Measurements from ENCODE around the gene NAA15. TPM values are rescaled to one million over a fixed set of nuclear protein-coding genes. Genes with fewer than 3 reads are reported as not detected.
A peak's percentile ranks its signal among the peaks of the same experiment; 100 is the strongest.
"Not testable (repeated sequence)": the region's sequence is repeated elsewhere in the genome, so short reads cannot be mapped to it uniquely, and the experiment has no call there.

Gene NAA15
- total RNA-seq, 1 experiment from 2014 or later: 80.6 TPM

DNA sequence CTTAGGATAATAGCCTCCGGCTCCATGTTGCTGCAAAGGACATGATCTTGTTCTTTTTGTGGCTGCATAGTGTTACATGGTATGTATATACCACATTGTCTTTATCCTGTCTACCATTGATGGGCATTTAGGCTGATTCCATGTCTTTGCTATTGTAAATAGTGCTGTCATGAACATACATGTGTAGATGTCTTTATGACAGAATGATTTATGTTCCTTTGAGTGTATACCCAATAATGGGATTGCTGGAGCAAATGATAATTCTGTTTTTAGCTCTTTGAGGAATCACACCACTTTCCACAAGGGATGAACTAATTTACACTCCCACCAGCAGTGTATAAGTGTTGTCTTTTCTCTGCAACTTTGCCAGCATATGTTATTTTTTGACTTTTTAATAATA lies 157.2 kb downstream of the NAA15 start:
- Mint-ChIP-seq H3K9me3 (ENCODE audit: unreplicated experiment) (no peaks in the 10 kb centered on the region), H3K36me3 (ENCODE audit: insufficient read depth, unreplicated experiment) (peaks cover 7% of the 10 kb centered on the region), H3K27me3 (ENCODE audit: insufficient read depth, unreplicated experiment) (no peaks in the 10 kb centered on the region), H3K27ac (ENCODE audit: low read depth, unreplicated experiment) (peak overlapping the region; percentile 31), H3K4me1 (ENCODE audit: insufficient read depth, unreplicated experiment) (peaks cover 59% of the 10 kb centered on the region), H3K4me3 (ENCODE audit: unreplicated experiment) (no peak overlapping the region)
- no TSS peak for BruUV-seq (replicated peaks)
- ChIA-PET CTCF (no interaction called here), POLR2A (interaction anchor here (1.1 to 7.1 kb wide), 2 partner anchors 97 to 158 kb away, joined by 3 to 67 read pairs; partner anchors contain the start of gene SETD7)
- TF ChIP-seq, protein P1, sequence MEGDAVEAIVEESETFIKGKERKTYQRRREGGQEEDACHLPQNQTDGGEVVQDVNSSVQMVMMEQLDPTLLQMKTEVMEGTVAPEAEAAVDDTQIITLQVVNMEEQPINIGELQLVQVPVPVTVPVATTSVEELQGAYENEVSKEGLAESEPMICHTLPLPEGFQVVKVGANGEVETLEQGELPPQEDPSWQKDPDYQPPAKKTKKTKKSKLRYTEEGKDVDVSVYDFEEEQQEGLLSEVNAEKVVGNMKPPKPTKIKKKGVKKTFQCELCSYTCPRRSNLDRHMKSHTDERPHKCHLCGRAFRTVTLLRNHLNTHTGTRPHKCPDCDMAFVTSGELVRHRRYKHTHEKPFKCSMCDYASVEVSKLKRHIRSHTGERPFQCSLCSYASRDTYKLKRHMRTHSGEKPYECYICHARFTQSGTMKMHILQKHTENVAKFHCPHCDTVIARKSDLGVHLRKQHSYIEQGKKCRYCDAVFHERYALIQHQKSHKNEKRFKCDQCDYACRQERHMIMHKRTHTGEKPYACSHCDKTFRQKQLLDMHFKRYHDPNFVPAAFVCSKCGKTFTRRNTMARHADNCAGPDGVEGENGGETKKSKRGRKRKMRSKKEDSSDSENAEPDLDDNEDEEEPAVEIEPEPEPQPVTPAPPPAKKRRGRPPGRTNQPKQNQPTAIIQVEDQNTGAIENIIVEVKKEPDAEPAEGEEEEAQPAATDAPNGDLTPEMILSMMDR (IDR thresholded peaks at IDR 0.05; ENCODE audit: unreplicated experiment): no peak
- DNase-seq (ENCODE audit: unreplicated experiment): no peak
- intact Hi-C loops (cut with micrococcal nuclease): loop anchor here (10.0 kb wide), 1 partner anchor 96 kb away; the partner anchor contains the start of gene SETD7

DNA sequence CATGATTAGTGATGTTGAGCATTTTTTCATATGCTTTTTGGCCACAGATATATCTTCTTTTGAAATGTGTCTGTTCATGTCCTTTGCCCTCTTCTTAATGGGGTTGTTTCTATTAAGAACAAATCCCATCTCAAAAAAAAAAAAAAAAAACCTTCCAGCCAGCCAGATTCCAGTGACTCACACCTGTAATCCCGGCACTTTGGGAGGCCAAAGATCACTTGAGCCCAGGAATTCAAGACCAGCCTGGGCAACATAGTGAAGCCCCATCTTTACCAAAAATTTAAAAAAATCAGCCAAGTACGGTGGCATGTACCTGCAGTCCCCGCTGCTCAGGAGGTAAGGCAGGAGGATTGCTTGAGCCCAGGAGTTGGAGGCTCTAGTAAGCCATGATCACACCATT lies 157.7 kb downstream of the NAA15 start:
- H3K36me3 Mint-ChIP-seq (ENCODE audit: insufficient read depth, unreplicated experiment): peaks cover 6% of the 10 kb centered on the region
- H3K4me1 Mint-ChIP-seq (ENCODE audit: insufficient read depth, unreplicated experiment): peaks cover 59% of the 10 kb centered on the region
- ChIA-PET CTCF (interaction anchor here (0.6 kb wide), 1 partner anchor 71 kb away, joined by 3 read pairs; no protein-coding TSS in a partner anchor), POLR2A (interaction anchor here (0.9 kb wide), 1 partner anchor 158 kb away, joined by 5 read pairs; no protein-coding TSS in a partner anchor)
- no TSS peak for BruUV-seq (replicated peaks)
- H3K4me3 Mint-ChIP-seq (ENCODE audit: unreplicated experiment): no peak overlapping the region
- TF ChIP-seq, protein P1 (IDR thresholded peaks at IDR 0.05; ENCODE audit: unreplicated experiment): no peak
- intact Hi-C loops (cut with micrococcal nuclease): loop anchor here (10.0 kb wide), 1 partner anchor 96 kb away; the partner anchor contains the start of gene SETD7
- peak; percentile 49 for DNase-seq (ENCODE audit: unreplicated experiment)
- no peaks in the 10 kb centered on the region for H3K9me3 Mint-ChIP-seq (ENCODE audit: unreplicated experiment)
- peak overlapping the region; percentile 31 for H3K27ac Mint-ChIP-seq (ENCODE audit: low read depth, unreplicated experiment)
- no peaks in the 10 kb centered on the region for H3K27me3 Mint-ChIP-seq (ENCODE audit: insufficient read depth, unreplicated experiment)

DNA sequence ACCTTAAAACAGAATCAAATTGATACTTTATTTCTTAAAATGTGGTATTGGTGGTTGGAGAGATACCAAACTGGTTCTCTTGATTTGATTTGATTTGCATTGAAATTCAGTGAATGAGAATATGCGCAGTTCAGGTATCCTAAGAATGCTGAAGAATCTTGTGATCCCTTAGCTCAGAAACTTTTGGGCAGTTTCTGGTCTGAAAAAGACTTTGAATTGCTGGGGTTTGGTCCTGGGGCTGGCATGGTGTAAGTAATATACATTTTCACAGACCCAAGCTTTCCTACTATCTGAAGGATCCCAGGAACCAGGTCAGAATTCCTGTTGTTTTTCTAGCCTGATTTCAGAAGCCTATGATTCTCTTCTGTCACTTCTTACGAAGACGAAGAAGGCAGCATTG lies 159.3 kb downstream of the NAA15 start:
- Mint-ChIP-seq H3K27me3 (ENCODE audit: insufficient read depth, unreplicated experiment) (no peaks in the 10 kb centered on the region), H3K27ac (ENCODE audit: low read depth, unreplicated experiment) (no peak overlapping the region), H3K4me3 (ENCODE audit: unreplicated experiment) (no peak overlapping the region), H3K4me1 (ENCODE audit: insufficient read depth, unreplicated experiment) (peaks cover 51% of the 10 kb centered on the region), H3K9me3 (ENCODE audit: unreplicated experiment) (no peaks in the 10 kb centered on the region), H3K36me3 (ENCODE audit: insufficient read depth, unreplicated experiment) (no peaks in the 10 kb centered on the region)
- TF ChIP-seq, protein P1 (IDR thresholded peaks at IDR 0.05; ENCODE audit: unreplicated experiment): no peak
- intact Hi-C loops (cut with micrococcal nuclease): no loop called here
- BruUV-seq (replicated peaks): no TSS peak
- POLR2A ChIA-PET: no interaction called here
- no peak for DNase-seq (ENCODE audit: unreplicated experiment)
- CTCF ChIA-PET: no interaction called here

DNA sequence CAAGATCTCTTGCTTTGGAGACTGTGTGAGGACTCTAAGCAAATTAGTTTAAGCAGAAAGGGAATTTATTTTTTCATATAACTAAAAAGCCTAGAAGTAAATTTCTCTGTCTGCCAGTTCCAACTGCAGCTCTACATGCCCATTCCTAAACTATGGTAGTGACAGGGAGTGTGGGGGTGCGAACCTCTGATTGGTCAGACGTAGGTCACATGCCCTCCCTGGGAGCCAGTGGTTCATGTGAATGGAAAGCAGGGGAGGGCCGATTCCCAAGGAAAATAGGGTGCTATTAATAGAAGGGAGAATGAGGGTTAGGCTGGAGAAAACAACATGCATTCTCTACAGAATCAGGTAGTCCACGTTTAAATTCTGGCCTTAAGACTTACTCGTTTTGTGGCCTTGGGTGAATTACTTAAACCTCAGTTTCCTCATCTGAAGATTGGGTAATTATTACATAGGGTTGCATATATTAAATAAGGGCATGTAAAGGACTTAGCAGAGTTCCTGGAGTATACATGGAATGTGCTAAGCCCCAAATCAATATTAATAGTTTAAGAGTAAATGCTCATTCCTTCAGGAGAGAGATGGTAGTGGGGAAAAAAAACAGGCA lies 159.8 kb downstream of the NAA15 start:
- TF ChIP-seq, protein P1 (IDR thresholded peaks at IDR 0.05; ENCODE audit: unreplicated experiment): no peak
- intact Hi-C loops (cut with micrococcal nuclease): no loop called here
- POLR2A ChIA-PET: no interaction called here
- CTCF ChIA-PET: interaction anchor here (0.6 kb wide), 1 partner anchor 165 kb away, joined by 4 read pairs; no protein-coding TSS in a partner anchor
- Mint-ChIP-seq H3K27me3 (ENCODE audit: insufficient read depth, unreplicated experiment) (no peaks in the 10 kb centered on the region), H3K9me3 (ENCODE audit: unreplicated experiment) (no peaks in the 10 kb centered on the region), H3K4me3 (ENCODE audit: unreplicated experiment) (no peak overlapping the region), H3K27ac (ENCODE audit: low read depth, unreplicated experiment) (no peak overlapping the region), H3K4me1 (ENCODE audit: insufficient read depth, unreplicated experiment) (peaks cover 45% of the 10 kb centered on the region), H3K36me3 (ENCODE audit: insufficient read depth, unreplicated experiment) (no peaks in the 10 kb centered on the region)
- no TSS peak for BruUV-seq (replicated peaks)
- no peak for DNase-seq (ENCODE audit: unreplicated experiment)

DNA sequence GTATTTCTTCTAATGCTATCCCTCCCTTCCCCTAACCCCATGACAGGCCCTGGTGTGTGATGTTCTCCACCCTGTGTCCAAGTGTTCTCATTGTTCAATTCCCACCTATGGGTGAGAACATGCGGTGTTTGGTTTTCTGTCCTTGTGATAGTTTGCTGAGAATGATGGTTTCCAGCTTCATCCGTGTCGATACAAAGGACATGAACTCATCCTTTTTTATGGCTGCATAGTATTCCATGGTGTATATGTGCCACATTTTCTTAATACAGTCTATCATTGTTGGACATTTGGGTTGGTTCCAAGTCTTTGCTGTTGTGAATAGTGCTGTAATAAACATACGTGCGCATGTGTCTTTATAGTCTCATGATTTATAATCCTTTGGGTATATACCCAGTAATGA lies 163.2 kb downstream of the NAA15 start:
- BruUV-seq (replicated peaks); H3K36me3 Mint-ChIP-seq (ENCODE audit: insufficient read depth, unreplicated experiment); intact Hi-C loops (cut with micrococcal nuclease); DNase-seq (ENCODE audit: unreplicated experiment); H3K4me3 Mint-ChIP-seq (ENCODE audit: unreplicated experiment); H3K27me3 Mint-ChIP-seq (ENCODE audit: insufficient read depth, unreplicated experiment); H3K9me3 Mint-ChIP-seq (ENCODE audit: unreplicated experiment); H3K27ac Mint-ChIP-seq (ENCODE audit: low read depth, unreplicated experiment): not testable (repeated sequence)
- peaks cover 13% of the 10 kb centered on the region for H3K4me1 Mint-ChIP-seq (ENCODE audit: insufficient read depth, unreplicated experiment)
- CTCF ChIA-PET: interaction anchor here (0.5 kb wide), 1 partner anchor 24 kb away, joined by 5 read pairs; no protein-coding TSS in a partner anchor
- POLR2A ChIA-PET: interaction anchor here (1.3 kb wide), 1 partner anchor 11 kb away, joined by 6 read pairs; the partner anchor contains the start of gene RAB33B
